Right lobe of liver (tissue), 6 donors: ENCODE measurements around the gene METAP1D. TPM values are rescaled to one million over a fixed set of nuclear protein-coding genes. Genes with fewer than 3 reads are reported as not detected.

Source experiments
- ATAC-seq, 4 donors: fragments of 200-7000 bp; cut with Tn5 transposase; one replicate each; pipeline ENCODE4 v1.9.1; 2020; ENCODE audit warnings: mild to moderate bottlenecking in 4 of 4, moderate library complexity in 4 of 4
- DNase-seq, 3 donors: peaks; one replicate each; pipeline ENCODE4 v3.0.0-alpha.2; 2020
- H3K27ac ChIP-seq, 3 donors: fragments of 200-600 bp; one replicate each; pipeline ENCODE4 v1.8.0; 2022
- H3K27me3 ChIP-seq, 2 donors: fragments of 200-600 bp; one replicate each; pipeline ENCODE4 v1.8.0; 2022
- H3K36me3 ChIP-seq, 4 donors: fragments of 200-600 bp; sonication (generic) in 1 of 4; one replicate each; pipeline versions ENCODE4 v1.5.1 to v1.8.0; 2017 to 2022; ENCODE audit warnings: control low read depth in 1 of 4
- H3K4me1 ChIP-seq, 4 donors: fragments of 200-600 bp; sonication (generic) in 1 of 4; one replicate each; pipeline versions ENCODE4 v1.5.1 to v1.8.0; 2017 to 2022; ENCODE audit warnings: control low read depth in 1 of 4
- H3K4me3 ChIP-seq, 3 donors: fragments of 200-600 bp; one replicate each; pipeline ENCODE4 v1.8.0; 2022
- H3K9me3 ChIP-seq, 4 donors: fragments of 200-600 bp; sonication (generic) in 1 of 4; one replicate each; pipeline versions ENCODE4 v1.5.1 to v1.8.0; 2017 to 2022; ENCODE audit warnings: control low read depth in 1 of 4
- CTCF ChIP-seq, 4 donors: fragments of 200-600 bp in 3 of 4; fragments of 450-650 bp in 1 of 4; IDR thresholded peaks; one replicate each; pipeline versions ENCODE4 v1.5.1 to v1.8.0; 2016 to 2022; ENCODE audit warnings: antibody characterized with exemption in 4 of 4, mild to moderate bottlenecking in 2 of 4
- POLR2A ChIP-seq: fragments of 450-650 bp; IDR thresholded peaks from one replicate; pipeline ENCODE4 v1.6.1; 2017; ENCODE audit warnings: antibody characterized with exemption, mild to moderate bottlenecking
- intact Hi-C, 2 donors: fragments of 100-400 bp; cut with DNase I; formaldehyde crosslinking; loops; one replicate each; pipeline versions ENCODE4 v1.11.2 to v1.14.1; 2022
- total RNA-seq, 6 experiments: library from RNA; depleted of rRNA in 2 of 6; stranded (reverse); fragments of >200 nt in 2 of 6; fragmentation: NEBNext Ultra II Directional in 3 of 6; extraction: Animal tissue kit (Norgen Biotek cat#: 25700) in 3 of 6; gene quantifications; one replicate each; pipeline versions ENCODE4 v1.1.0 to v1.2.4, GENCODE V29; 2016 to 2023
- donor health status: DM: no; HTN: yes; CAD: no.
- donor health status: DM: no; HTN: no; CAD: no.
- donor health status: DM: no; HTN: no; CAD: no.
- donor health status: DM: no; HTN: yes; CAD: no.
- donor health status: DM: no; HTN: yes; CAD: no.

METAP1D gene
- total RNA-seq, 6 experiments from 2014 or later, result 2.4 to 8.2 (median 4.6) TPM

- DNase-seq (no peak), ATAC-seq (no peak)
- intact Hi-C loops, result no loop called here
- Histone ChIP-seq H3K4me3 (no peak overlapping the region), H3K27me3 (no peaks in the 10 kb centered on the region), H3K27ac (no peak overlapping the region), H3K9me3 (no peaks in the 10 kb centered on the region), H3K4me1 (no peaks in the 10 kb centered on the region), H3K36me3 (no peaks in the 10 kb centered on the region)
- TF ChIP-seq POLR2A (no peak), CTCF (IDR thresholded peaks at IDR 0.05) (no peak)
These were observed 129.7 kb downstream of the METAP1D start for GRCh38 chr2:172129404-172129803.

Other genes with a start within 250 kb of the METAP1D start
- 1 to 10 TPM in 4 of 6 experiments, under 1 TPM in 2; 0.74 to 1.6 (median 1.1) TPM for gene SLC25A12, start 105.7 kb upstream of the METAP1D start, total RNA-seq
- gene HAT1, start 77.5 kb upstream of the METAP1D start, total RNA-seq, result 10 to 100 TPM; 10.7 to 16.3 (median 13.4) TPM
- not detected for gene DLX1, start 85.6 kb downstream of the METAP1D start, total RNA-seq
- gene DLX2, start 102.9 kb downstream of the METAP1D start, total RNA-seq, result not detected